ENCODE measurements around the gene RP2.

- TF ChIP-seq POLR2A (IDR thresholded peaks at IDR 0.05) (no peak), CTCF (IDR thresholded peaks at IDR 0.05) (no peak)
Observed at GRCh38 chrX:46929439-46930261, 92.8 kb downstream of the RP2 start.

All from lower leg skin (tissue), 3 donors.